Neural cell (in vitro differentiated cells): ENCODE results near the gene STX18. TPM values are rescaled to one million over a fixed set of nuclear protein-coding genes. Genes with fewer than 3 reads are reported as not detected.

ENCODE experiments used
- H2AFZ ChIP-seq: fragments of 200-600, 300-800 bp; sonication (generic), shearing (Covaris generic); 2 replicates; pipeline ENCODE4 v1.6.0; 2014; ENCODE audit warnings: low read depth, mild to moderate bottlenecking, antibody characterized with exemption, low read length, moderate library complexity
- H3F3A ChIP-seq: fragments of 200-600 bp; shearing (Covaris generic); 2 replicates; pipeline ENCODE4 v1.6.1; 2016; ENCODE audit warnings: mild to moderate bottlenecking, moderate library complexity, mixed read lengths, antibody characterized with exemption, low read length; ENCODE audit not compliant: insufficient read depth, poor library complexity, severe bottlenecking
- H3K27ac ChIP-seq: fragments of 200-600, 300-800 bp; sonication (generic), shearing (Covaris generic); 2 replicates; pipeline ENCODE4 v1.5.1; 2014; ENCODE audit warnings: mild to moderate bottlenecking, low read length, moderate library complexity
- H3K27me3 ChIP-seq: fragments of 300-800, 200-600 bp; sonication (generic), shearing (Covaris generic); 2 replicates; pipeline ENCODE4 v1.6.0; 2014; ENCODE audit warnings: mild to moderate bottlenecking, low read depth, low read length, moderate library complexity; ENCODE audit not compliant: insufficient read depth
- H3K36me3 ChIP-seq: fragments of 300-800, 200-600 bp; sonication (generic), shearing (Covaris generic); 2 replicates; pipeline ENCODE4 v1.5.1; 2014; ENCODE audit warnings: mild to moderate bottlenecking, antibody characterized with exemption, low read length, moderate library complexity; ENCODE audit not compliant: insufficient read depth
- H3K4me2 ChIP-seq: fragments of 300-800, 200-600 bp; sonication (generic), shearing (Covaris generic); 2 replicates; pipeline ENCODE4 v1.6.0; 2014; ENCODE audit warnings: mild to moderate bottlenecking, low read length
- H3K4me3 ChIP-seq: fragments of 300-800, 200-600 bp; sonication (generic), shearing (Covaris generic); 2 replicates; pipeline ENCODE4 v1.5.1; 2014; ENCODE audit warnings: mild to moderate bottlenecking, low read length, moderate library complexity
- H3K79me2 ChIP-seq: fragments of 200-600 bp; shearing (Covaris generic); replicated peaks from 2 replicates; pipeline ENCODE4 v1.6.0; 2014; ENCODE audit warnings: mild to moderate bottlenecking, low read length, moderate library complexity; ENCODE audit not compliant: insufficient read depth
- H3K9ac ChIP-seq: fragments of 300-800, 200-600 bp; sonication (generic), shearing (Covaris generic); 2 replicates; pipeline ENCODE4 v1.6.1; 2016; ENCODE audit warnings: mild to moderate bottlenecking, low read length, mixed read lengths
- H3K9me2 ChIP-seq: fragments of 200-600 bp; shearing (Covaris generic); 2 replicates; pipeline ENCODE4 v1.6.1; 2016; ENCODE audit warnings: mild to moderate bottlenecking, low read length, mixed read lengths; ENCODE audit not compliant: insufficient read depth
- H3K9me3 ChIP-seq: fragments of 200-600, 300-800 bp; sonication (generic), shearing (Covaris generic); 2 replicates; pipeline ENCODE4 v1.6.1; 2016; ENCODE audit warnings: mild to moderate bottlenecking, mixed run types, low read length, moderate library complexity, mixed read lengths
- H4K20me1 ChIP-seq: fragments of 200-600 bp; shearing (Covaris generic); 2 replicates; pipeline ENCODE4 v1.6.1; 2016; ENCODE audit warnings: mild to moderate bottlenecking, mixed run types; ENCODE audit not compliant: insufficient read depth
- CTCF ChIP-seq: fragments of 450-650 bp; IDR thresholded peaks from 2 replicates; pipeline ENCODE4 v1.5.1; 2014; ENCODE audit warnings: antibody characterized with exemption, mild to moderate bottlenecking, moderate library complexity; ENCODE audit not compliant: poor library complexity, severe bottlenecking
- EP300 ChIP-seq: fragments of 450-650 bp; conservative IDR thresholded peaks from 2 replicates; pipeline ENCODE4 v1.6.1; 2014; ENCODE audit warnings: antibody characterized with exemption, mild to moderate bottlenecking, moderate library complexity; ENCODE audit not compliant: poor library complexity, severe bottlenecking
- EZH2 ChIP-seq: fragments of 200-600, 300-800 bp; shearing (Covaris generic), sonication (generic); IDR thresholded peaks from 2 replicates; pipeline ENCODE4 v1.6.1; 2014; ENCODE audit warnings: antibody characterized with exemption, low read length, borderline replicate concordance, mild to moderate bottlenecking; ENCODE audit not compliant: insufficient read depth, poor library complexity, severe bottlenecking
- MXI1 ChIP-seq: fragments of 450-650 bp; conservative IDR thresholded peaks from 2 replicates; pipeline ENCODE4 v1.6.1; 2014; ENCODE audit warnings: antibody characterized with exemption, mild to moderate bottlenecking; ENCODE audit not compliant: poor library complexity, severe bottlenecking
- POLR2AphosphoS5 ChIP-seq: IDR thresholded peaks from 2 replicates; pipeline ENCODE4 v1.6.1; 2012
- RAD21 ChIP-seq: fragments of 450-650 bp; conservative IDR thresholded peaks from 2 replicates; pipeline ENCODE4 v1.6.1; 2014; ENCODE audit warnings: antibody characterized with exemption, mild to moderate bottlenecking, moderate library complexity
- REST ChIP-seq: IDR thresholded peaks from 2 replicates; pipeline ENCODE4 v1.6.1; 2012; ENCODE audit warnings: borderline replicate concordance
- SMC3 ChIP-seq: fragments of 450-650 bp; conservative IDR thresholded peaks from 2 replicates; pipeline ENCODE4 v1.6.1; 2014; ENCODE audit warnings: antibody characterized with exemption, mild to moderate bottlenecking, moderate library complexity; ENCODE audit not compliant: poor library complexity
- TAF1 ChIP-seq: IDR thresholded peaks from 2 replicates; pipeline ENCODE4 v1.6.1; 2012; ENCODE audit warnings: low read depth
- polyA plus RNA-seq: library from polyadenylated mRNA; depleted of rRNA; stranded (reverse); fragments of >200 nt; gene quantifications from 2 replicates; pipeline ENCODE4 v1.2.3, GENCODE V29; 2014

The STX18 gene
- polyA plus RNA-seq, 1 donor from 2014 or later = 64.5 TPM

GRCh38 chr4:4374388-4375098 lies 167.3 kb downstream of the STX18 start:
- Histone ChIP-seq H3K9me3 (no peaks in the 10 kb centered on the region), H3K9me2 (no peaks in the 10 kb centered on the region), H3K36me3 (no peaks in the 10 kb centered on the region), H3K4me3 (no peak overlapping the region), H3K27ac (no peak overlapping the region), H3K4me2 (no peak overlapping the region), H2AFZ (no peak overlapping the region), H3K79me2 (no peaks in the 10 kb centered on the region), H3K9ac (no peak overlapping the region), H4K20me1 (no peaks in the 10 kb centered on the region), H3F3A (no peaks in the 10 kb centered on the region), H3K27me3 (no peaks in the 10 kb centered on the region)
- TF ChIP-seq CTCF (no peak), MXI1 (no peak), SMC3 (no peak), TAF1 (no peak), RAD21 (no peak), EZH2 (no peak), POLR2AphosphoS5 (no peak), REST (no peak), EP300 (no peak)

Other genes starting within 250 kb of the STX18 start
- 847 and 921 TPM in 2 replicates for gene NSG1, start 154.9 kb downstream of the STX18 start, polyA plus RNA-seq